Right ventricle myocardium superior (tissue), 1 donor: Measurements from ENCODE around the gene SHISAL1. TPM values are rescaled to one million over a fixed set of nuclear protein-coding genes. Genes with fewer than 3 reads are reported as not detected.
A peak's percentile ranks its signal among the peaks of the same experiment; 100 is the strongest.
"Not testable (repeated sequence)": the region's sequence is repeated elsewhere in the genome, so short reads cannot be mapped to it uniquely, and the experiment has no call there.

Source experiments
- ATAC-seq: fragments of 200-7000 bp; cut with Tn5 transposase; one replicate; pipeline ENCODE4 v1.9.1; 2020; ENCODE audit warnings: mild to moderate bottlenecking; ENCODE audit not compliant: poor library complexity
- DNase-seq: peaks from one replicate; pipeline ENCODE4 v3.0.0-alpha.2; 2020
- intact Hi-C: fragments of 100-400 bp; cut with DNase I; formaldehyde crosslinking; loops from one replicate; pipeline ENCODE4 v1.11.2; 2022
- total RNA-seq: library from RNA; stranded (reverse); fragmentation: NEBNext Ultra II Directional; extraction: Animal tissue kit (Norgen Biotek cat#: 25700); gene quantifications from one replicate; pipeline ENCODE4 v1.2.1, GENCODE V29; 2021
- donor health status: DM: no; HTN: yes; CAD: no; lungs with severe emphysema.

Gene SHISAL1
- total RNA-seq, 1 donor from 2014 or later: 1.3 TPM

- DNase-seq (no peak), ATAC-seq (no peak)
- intact Hi-C loops: no loop called here
These were observed 53.2 kb downstream of the SHISAL1 start for GRCh38 chr22:44259366-44260215.

DNA sequence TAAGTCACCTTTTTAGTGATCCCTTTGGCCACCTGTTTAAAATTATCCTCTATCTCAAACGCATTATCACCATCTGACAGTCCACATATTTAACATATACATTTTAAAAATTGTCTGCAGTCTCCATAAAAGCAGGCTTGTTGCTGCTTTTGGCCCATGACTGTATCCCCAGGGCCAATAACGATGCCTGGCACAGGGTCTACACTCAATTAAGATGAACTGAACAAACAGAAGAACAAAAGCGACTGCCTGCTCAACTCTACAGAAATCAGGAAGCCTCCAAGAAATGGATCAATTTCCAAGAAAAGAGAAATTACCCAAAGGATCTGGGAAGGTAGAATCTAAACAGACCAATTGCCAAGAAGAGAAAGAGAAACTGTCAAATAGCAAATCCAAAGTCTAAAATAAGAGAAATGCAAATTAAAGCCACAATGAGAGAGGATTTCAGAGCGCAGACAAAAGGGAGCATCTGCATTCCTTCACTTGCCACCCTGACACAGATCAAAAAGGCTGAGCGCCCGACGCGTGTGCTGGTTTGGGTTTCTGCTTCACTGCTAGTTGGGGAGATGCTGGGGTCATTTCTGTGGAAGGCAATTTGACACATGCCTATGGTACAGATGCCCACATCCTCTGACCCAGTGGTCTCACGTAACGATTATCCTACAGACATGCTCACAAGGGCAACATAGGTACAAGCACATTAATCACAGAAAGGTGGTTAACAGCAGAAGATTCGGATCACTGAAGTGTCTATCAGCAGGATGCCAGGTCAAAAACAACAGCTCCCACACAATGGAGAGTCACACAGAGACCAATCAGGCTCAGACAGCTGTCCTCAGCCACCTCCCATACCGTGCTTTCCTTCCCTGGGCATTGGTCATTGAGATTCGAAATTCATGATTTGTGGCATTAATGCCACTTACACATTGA lies 55.9 kb downstream of the SHISAL1 start:
- ATAC-seq: no peak
- intact Hi-C loops: no loop called here
- no peak for DNase-seq

GRCh38 chr22:44256085-44256484 lies 56.7 kb downstream of the SHISAL1 start:
- ATAC-seq (no peak), DNase-seq (no peak)
- intact Hi-C loops: no loop called here

DNA sequence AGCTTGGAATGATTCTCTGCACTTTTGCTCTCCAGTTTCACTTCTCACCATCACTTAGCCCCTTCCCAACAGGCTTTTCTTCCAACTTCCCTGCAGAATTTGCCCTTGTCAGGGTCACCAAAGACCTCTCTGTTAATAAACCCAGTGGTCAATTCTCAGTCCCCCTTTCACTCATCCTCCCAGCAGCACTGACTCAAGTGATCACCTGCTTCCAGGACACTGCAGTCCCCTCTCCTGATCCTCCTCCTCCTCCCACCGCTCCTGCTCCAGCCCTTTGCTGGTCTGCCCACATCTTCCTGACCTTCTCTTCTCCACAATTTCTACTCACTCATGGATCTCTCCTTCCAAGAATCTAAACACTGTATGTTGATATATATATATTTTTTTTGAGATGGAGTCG lies 57.9 kb downstream of the SHISAL1 start:
- no peak for DNase-seq
- ATAC-seq: no peak
- intact Hi-C loops: no loop called here

DNA sequence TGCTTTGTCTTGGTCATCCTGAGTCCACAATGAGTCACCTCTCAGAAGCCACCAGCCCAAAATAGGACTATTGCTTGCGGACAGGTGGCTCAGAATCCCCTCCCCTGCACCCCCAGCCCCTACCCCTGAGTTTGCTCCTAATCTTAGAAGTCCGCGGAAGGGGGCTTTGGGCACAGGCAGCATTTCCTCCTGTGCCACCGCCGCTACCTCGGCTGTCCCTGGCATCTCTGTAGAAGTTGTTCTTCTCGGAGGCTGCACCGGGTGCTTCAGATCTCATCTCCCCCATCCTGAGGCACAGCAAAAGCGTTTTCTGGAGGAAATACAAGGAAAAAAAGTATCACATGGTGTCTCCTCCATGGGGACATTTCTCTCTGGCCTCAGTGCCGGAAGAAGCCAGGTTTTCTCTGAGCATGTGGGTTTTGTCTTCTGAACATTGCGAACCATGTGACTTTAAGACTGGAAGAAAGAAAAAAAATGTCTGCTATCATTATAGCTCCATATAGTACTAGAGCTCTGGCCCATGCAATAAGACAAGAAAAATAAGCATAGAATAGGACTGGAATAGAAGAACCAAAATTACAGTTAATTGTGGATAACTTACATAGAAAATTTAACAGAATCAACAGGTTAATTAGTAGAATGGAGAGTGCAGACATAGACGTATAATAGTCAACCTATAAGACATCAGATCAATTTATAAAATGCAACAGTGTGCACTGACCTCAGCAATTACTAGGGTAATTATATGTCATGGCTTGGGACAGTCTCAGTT lies 63.2 kb downstream of the SHISAL1 start:
- ATAC-seq (no peak), DNase-seq (no peak)
- intact Hi-C loops: loop anchor here (10.0 kb wide), 1 partner anchor 65 kb away; the partner anchor contains the start of gene SHISAL1

- DNase-seq (no peak), ATAC-seq (no peak)
- intact Hi-C loops: loop anchor here (10.0 kb wide), 1 partner anchor 66 kb away; the partner anchor contains the start of gene SHISAL1
These were observed 63.8 kb downstream of the SHISAL1 start for GRCh38 chr22:44248926-44249325.

DNA sequence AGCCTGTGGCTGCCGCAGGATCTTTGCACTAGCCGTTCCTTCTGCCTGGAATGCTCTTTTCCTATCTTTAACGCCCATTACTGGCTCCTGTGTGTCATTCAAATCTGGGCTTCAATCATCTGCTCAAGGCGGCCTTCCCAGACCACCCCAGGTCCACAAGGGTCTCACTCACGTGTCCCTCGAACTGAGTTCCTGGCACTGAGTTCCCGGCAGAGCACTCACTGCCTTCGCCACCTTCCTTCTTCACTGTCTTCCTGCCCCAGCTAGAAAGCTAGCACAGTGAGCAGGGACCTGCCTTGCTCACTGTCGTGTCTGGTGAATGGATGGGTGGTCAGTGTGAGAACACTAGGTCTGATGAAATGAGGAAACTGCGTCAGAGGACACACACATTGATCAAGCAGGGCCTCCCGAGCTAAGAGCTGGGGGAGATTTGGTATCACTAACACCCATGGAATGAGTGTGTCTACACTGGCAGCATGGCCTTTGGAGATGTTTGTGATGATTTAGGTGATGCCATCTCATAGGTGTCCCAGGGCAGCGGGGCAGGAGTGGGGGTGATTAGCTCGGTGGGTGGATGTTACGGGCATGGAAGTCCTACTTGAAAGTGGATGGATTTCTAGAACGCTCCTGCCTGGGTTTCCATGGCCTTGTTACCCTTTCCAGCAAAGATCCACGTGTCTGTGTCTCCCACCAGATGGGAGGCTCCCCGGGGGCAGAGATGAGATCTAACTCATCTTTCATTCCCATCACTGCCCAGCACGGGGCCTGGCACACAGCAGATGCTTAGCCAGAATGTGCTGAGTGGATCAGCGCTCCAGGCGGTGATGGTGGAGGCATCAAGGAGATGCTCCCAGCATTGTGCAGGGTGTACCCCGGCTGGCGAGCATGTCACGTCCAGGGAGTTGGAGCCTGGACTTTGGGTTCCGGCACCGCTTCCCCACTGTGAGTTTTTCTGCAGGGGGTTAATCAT lies 64.5 kb downstream of the SHISAL1 start:
- intact Hi-C loops: loop anchor here (10.0 kb wide), 1 partner anchor 67 kb away; the partner anchor contains the start of gene SHISAL1
- no peak for DNase-seq

GRCh38 chr22:44247346-44247745 lies 65.4 kb downstream of the SHISAL1 start:
- ATAC-seq (no peak), DNase-seq (no peak)
- intact Hi-C loops: loop anchor here (10.0 kb wide), 1 partner anchor 67 kb away; the partner anchor contains the start of gene SHISAL1

More for the DNA sequence above, 64.5 kb downstream of the SHISAL1 start:
- no peak for ATAC-seq

GRCh38 chr22:44246615-44247326 lies 66.0 kb downstream of the SHISAL1 start:
- intact Hi-C loops: loop anchor here (10.0 kb wide), 1 partner anchor 68 kb away; the partner anchor contains the start of gene SHISAL1
- DNase-seq: no peak
- ATAC-seq: no peak

DNA sequence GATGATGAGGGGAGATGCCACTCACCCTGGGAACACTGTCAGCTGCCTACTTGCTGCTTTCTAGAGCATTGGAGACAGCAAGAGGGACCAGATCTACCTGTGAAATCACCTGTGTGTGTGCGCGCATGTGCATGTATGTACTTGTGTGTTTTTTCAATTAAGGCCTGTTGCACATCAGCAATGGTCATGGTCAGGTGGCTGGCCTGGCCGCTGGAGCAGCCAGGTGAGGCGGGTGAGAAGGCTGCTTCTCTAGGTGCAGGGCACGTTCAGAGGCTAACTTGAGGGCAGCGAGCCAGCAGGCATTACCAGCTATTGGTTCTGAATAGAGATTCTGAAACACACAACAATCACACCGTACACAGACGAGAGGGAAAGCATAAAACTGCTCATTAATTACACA lies 66.9 kb downstream of the SHISAL1 start:
- intact Hi-C loops: loop anchor here (10.0 kb wide), 1 partner anchor 69 kb away; the partner anchor contains the start of gene SHISAL1
- no peak for ATAC-seq
- no peak for DNase-seq

DNA sequence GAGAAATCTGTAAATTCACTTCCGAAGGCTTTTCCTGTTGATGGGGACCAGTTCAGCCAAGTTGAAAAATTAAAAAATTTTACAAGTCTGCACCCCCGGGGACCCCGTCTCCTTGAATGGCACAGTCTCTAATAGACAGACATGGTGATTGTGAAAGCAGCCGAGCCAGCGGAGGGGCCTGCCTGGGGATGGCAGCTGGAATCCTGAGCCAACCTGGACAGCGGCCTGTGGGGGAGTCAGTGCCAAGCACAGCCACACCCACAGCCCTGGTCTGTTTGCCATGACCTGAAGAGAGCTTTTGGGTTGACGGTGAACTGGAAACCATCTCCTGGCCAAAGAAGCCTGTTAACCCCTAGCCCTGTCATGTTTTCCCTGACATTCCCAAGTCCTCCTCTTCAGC lies 67.3 kb downstream of the SHISAL1 start:
- DNase-seq (peak; percentile 55), ATAC-seq (peak; percentile 91)
- intact Hi-C loops: loop anchor here (10.0 kb wide), 1 partner anchor 69 kb away; the partner anchor contains the start of gene SHISAL1

- intact Hi-C loops: loop anchor here (10.0 kb wide), 1 partner anchor 70 kb away; the partner anchor contains the start of gene SHISAL1
- no peak for ATAC-seq
- DNase-seq: no peak
These were observed 68.4 kb downstream of the SHISAL1 start for GRCh38 chr22:44244265-44244822.

DNA sequence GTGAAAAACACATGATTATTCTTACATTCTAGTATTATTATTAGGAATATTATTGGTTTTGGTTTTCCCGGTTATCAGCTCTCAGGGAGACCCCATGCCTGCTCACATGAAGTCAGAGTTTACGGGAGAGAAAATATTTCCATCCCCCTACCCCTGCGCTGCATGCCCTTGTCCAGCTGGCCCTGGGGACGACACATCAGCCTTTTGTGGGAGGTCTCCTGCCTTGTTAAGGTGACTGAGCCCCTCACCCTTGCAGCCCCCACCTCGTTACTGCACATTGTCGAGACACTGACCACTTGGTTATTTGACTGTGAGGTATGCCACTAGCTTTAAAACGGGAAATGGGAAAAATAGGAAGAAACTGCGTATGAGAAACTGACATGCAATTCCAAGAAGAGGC lies 69.0 kb downstream of the SHISAL1 start:
- DNase-seq (no peak), ATAC-seq (no peak)

DNA sequence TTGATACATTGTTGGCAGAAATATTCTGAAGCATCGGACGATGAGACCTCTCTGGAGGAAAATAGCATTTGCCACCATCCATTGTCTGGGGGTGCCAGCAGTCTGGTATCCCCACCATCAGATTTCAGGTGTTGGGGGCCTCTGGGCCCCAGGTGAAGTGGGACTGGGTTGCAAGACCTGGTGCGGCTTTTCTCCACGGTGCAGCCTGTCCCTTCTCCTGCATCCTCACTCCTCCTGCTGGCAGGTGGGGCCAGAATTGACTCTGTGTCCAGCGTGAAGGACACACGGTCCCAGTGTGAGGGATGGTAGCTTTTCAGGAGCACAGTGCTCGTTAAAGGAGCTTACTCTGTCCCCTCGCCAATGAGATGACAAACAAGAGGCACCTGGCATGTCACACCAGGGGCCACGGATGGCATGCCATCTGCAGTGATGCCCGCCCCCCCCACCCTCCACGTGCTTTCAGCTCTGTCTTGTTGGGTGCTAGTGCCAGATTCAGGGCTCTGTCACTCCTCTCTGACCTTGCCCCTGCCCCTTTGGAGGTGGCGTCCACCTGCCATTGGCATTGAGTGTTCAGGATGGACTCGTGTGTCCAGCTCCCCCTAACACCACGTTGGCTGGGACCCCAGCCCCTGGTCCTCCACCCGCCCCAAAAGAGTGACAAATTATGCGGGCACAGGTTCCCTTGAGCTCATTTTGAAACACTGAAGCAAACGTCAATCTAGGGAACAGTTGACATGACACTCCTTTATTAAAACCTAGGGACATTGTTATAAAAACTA lies 69.6 kb downstream of the SHISAL1 start:
- intact Hi-C loops: loop anchor here (10.0 kb wide), 1 partner anchor 72 kb away; the partner anchor contains the start of gene SHISAL1
- DNase-seq (no peak), ATAC-seq (no peak)

More for the DNA sequence above, 69.0 kb downstream of the SHISAL1 start:
- intact Hi-C loops: loop anchor here (10.0 kb wide), 1 partner anchor 71 kb away; the partner anchor contains the start of gene SHISAL1

GRCh38 chr22:44241121-44241520 lies 71.6 kb downstream of the SHISAL1 start:
- ATAC-seq, DNase-seq: not testable (repeated sequence)
- intact Hi-C loops: loop anchor here (10.0 kb wide), 1 partner anchor 74 kb away; the partner anchor contains the start of gene SHISAL1
